Measurements from ENCODE around the gene SLC6A16. TPM values are rescaled to one million over a fixed set of nuclear protein-coding genes. Genes with fewer than 3 reads are reported as not detected.

The SLC6A16 gene
- total RNA-seq, 1 experiment from 2014 or later = 5.0 TPM

DNA sequence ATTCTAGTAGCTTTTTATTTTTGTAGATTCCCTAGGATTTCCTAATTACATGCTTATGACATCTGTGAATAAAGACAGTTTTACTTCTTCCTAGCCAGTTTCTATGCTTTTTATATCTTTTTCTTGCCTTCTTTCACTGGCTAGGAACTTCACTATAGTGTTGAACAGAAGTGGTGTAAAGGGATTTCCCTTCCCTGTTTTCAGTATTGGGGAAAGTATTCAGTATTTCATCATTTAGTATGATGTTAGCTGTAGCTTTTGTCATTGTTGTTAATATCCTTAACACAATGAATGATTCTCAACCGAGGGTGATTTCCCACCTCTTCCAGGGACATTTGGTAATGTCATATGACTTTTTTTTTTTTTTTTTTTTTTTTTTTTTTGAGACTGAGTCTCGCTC, 77.3 kb downstream of the SLC6A16 start:
- ATAC-seq (no peak), DNase-seq (ENCODE audit: low read depth, low spot score) (no peak)
- no peaks in the 10 kb centered on the region for H3K27me3 ChIP-seq (ENCODE audit: insufficient read depth, low read length)
- H3K36me3 ChIP-seq (ENCODE audit: control insufficient read depth in 1 of 2, insufficient read depth in 2 of 2, low read length in 2 of 2) = no peaks in the 10 kb centered on the region
- H2AFZ ChIP-seq (ENCODE audit: low read depth, low read length, poor library complexity, severe bottlenecking) = no peak overlapping the region
- H3K4me3 ChIP-seq (replicated peaks in 1 of 2; ENCODE audit: low read depth in 1 of 2, low read length in 2 of 2) = no peak overlapping the region
- no peaks in the 10 kb centered on the region for H3K9me2 ChIP-seq (ENCODE audit: insufficient read depth)
- H3K27ac ChIP-seq (ENCODE audit: low read depth, low read length) = no peak overlapping the region
- no TSS peak for BruUV-seq (replicated peaks)
- no peaks in the 10 kb centered on the region for H3K79me2 ChIP-seq (ENCODE audit: insufficient read depth, low read length)
- intact Hi-C loops (cut with micrococcal nuclease) = no loop called here
- POLR2A ChIA-PET = interaction anchor here (0.7 kb wide), 1 partner anchor 241 kb away, joined by 3 read pairs; no protein-coding TSS in a partner anchor
- no peaks in the 10 kb centered on the region for H4K20me1 ChIP-seq (ENCODE audit: insufficient read depth)
- H3K9me3 ChIP-seq (ENCODE audit: control insufficient read depth in 1 of 2, insufficient read depth in 1 of 2, low read depth in 1 of 2, low read length in 2 of 2) = no peaks in the 10 kb centered on the region
- H3K4me1 ChIP-seq (ENCODE audit: control insufficient read depth in 1 of 2, insufficient read depth in 2 of 2, low read length in 2 of 2) = no peaks in the 10 kb centered on the region
- H3K9ac ChIP-seq (ENCODE audit: low read length) = no peak overlapping the region
- TF ChIP-seq, protein P1, sequence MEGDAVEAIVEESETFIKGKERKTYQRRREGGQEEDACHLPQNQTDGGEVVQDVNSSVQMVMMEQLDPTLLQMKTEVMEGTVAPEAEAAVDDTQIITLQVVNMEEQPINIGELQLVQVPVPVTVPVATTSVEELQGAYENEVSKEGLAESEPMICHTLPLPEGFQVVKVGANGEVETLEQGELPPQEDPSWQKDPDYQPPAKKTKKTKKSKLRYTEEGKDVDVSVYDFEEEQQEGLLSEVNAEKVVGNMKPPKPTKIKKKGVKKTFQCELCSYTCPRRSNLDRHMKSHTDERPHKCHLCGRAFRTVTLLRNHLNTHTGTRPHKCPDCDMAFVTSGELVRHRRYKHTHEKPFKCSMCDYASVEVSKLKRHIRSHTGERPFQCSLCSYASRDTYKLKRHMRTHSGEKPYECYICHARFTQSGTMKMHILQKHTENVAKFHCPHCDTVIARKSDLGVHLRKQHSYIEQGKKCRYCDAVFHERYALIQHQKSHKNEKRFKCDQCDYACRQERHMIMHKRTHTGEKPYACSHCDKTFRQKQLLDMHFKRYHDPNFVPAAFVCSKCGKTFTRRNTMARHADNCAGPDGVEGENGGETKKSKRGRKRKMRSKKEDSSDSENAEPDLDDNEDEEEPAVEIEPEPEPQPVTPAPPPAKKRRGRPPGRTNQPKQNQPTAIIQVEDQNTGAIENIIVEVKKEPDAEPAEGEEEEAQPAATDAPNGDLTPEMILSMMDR (IDR thresholded peaks at IDR 0.05 in 2 of 3, conservative IDR thresholded peaks at IDR 0.05 in 1 of 3; ENCODE audit: borderline replicate concordance in 1 of 3, insufficient read depth in 1 of 3, low read depth in 2 of 3, low read length in 2 of 3) = no peak
- no peak for TF ChIP-seq SIN3A (IDR thresholded peaks at IDR 0.05; ENCODE audit: low read depth)
- no peak overlapping the region for H3K4me2 ChIP-seq (ENCODE audit: low read length)
- CTCF ChIA-PET = no interaction called here
- RAD21 ChIA-PET (ENCODE audit: low non-redundant PET in 1 of 2, low total read pairs in 2 of 2, uncharacterized antibody in 2 of 2, unreplicated experiment in 2 of 2) = no interaction called here

DNA sequence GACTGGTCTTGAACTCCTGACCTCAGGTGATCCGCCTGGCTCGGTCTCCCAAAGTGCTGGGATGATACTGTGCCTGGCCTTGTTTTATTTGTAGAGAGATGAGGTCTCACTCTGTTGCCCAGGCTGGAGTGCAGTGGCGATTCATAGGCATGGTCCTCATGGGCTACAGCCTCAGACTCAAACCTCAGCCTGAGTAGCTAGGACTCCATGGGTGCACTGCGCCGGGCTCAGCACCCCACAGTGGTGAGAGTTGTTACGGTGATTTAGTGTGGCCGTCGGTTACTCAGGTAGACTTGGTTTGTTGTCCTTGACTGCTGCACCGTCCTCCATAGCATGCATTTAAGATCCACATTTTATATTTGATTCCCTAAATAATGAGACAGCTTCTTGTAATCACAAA, 80.7 kb downstream of the SLC6A16 start:
- H3K9me3 ChIP-seq (ENCODE audit: control insufficient read depth in 1 of 2, insufficient read depth in 1 of 2, low read depth in 1 of 2, low read length in 2 of 2) = no peaks in the 10 kb centered on the region
- ChIA-PET POLR2A (no interaction called here), RAD21 (ENCODE audit: low non-redundant PET in 1 of 2, low total read pairs in 2 of 2, uncharacterized antibody in 2 of 2, unreplicated experiment in 2 of 2) (no interaction called here), CTCF (no interaction called here)
- no peaks in the 10 kb centered on the region for H3K79me2 ChIP-seq (ENCODE audit: insufficient read depth, low read length)
- no peak overlapping the region for H3K27ac ChIP-seq (ENCODE audit: low read depth, low read length)
- no TSS peak for BruUV-seq (replicated peaks)
- no peaks in the 10 kb centered on the region for H3K36me3 ChIP-seq (ENCODE audit: control insufficient read depth in 1 of 2, insufficient read depth in 2 of 2, low read length in 2 of 2)
- H3K9me2 ChIP-seq (ENCODE audit: insufficient read depth) = no peaks in the 10 kb centered on the region
- H4K20me1 ChIP-seq (ENCODE audit: insufficient read depth) = no peaks in the 10 kb centered on the region
- H3K9ac ChIP-seq (ENCODE audit: low read length) = no peak overlapping the region
- no peaks in the 10 kb centered on the region for H3K27me3 ChIP-seq (ENCODE audit: insufficient read depth, low read length)
- intact Hi-C loops (cut with micrococcal nuclease) = no loop called here
- DNase-seq (ENCODE audit: low read depth, low spot score) (no peak), ATAC-seq (no peak)
- no peaks in the 10 kb centered on the region for H3K4me1 ChIP-seq (ENCODE audit: control insufficient read depth in 1 of 2, insufficient read depth in 2 of 2, low read length in 2 of 2)
- TF ChIP-seq, protein P1 (IDR thresholded peaks at IDR 0.05 in 2 of 3, conservative IDR thresholded peaks at IDR 0.05 in 1 of 3; ENCODE audit: borderline replicate concordance in 1 of 3, insufficient read depth in 1 of 3, low read depth in 2 of 3, low read length in 2 of 3) = no peak
- TF ChIP-seq EZH2phosphoT487 (IDR thresholded peaks at IDR 0.05; ENCODE audit: borderline replicate concordance) (no peak), TCF7L2 (IDR thresholded peaks at IDR 0.05; ENCODE audit: borderline replicate concordance, extremely low read depth, insufficient read depth, insufficient read length) (no peak), CEBPB (IDR thresholded peaks at IDR 0.05; ENCODE audit: low read depth) (no peak), CBX3 (IDR thresholded peaks at IDR 0.05; ENCODE audit: low read depth) (no peak), EZH2 (IDR thresholded peaks at IDR 0.05) (no peak), POLR2AphosphoS5 (IDR thresholded peaks at IDR 0.05; ENCODE audit: low read depth, low read length) (no peak)
- H2AFZ ChIP-seq (ENCODE audit: low read depth, low read length, poor library complexity, severe bottlenecking) = no peak overlapping the region
- H3K4me2 ChIP-seq (ENCODE audit: low read length) = no peak overlapping the region
- no peak overlapping the region for H3K4me3 ChIP-seq (replicated peaks in 1 of 2; ENCODE audit: low read depth in 1 of 2, low read length in 2 of 2)

Measured in HCT116 (cell line).